ENCODE results near the gene TRIO. TPM values are rescaled to one million over a fixed set of nuclear protein-coding genes. Genes with fewer than 3 reads are reported as not detected.

TRIO gene
- total RNA-seq, 1 donor from 2014 or later, result 163 TPM

- TF ChIP-seq CTCF (IDR thresholded peaks at IDR 0.05; ENCODE audit: unreplicated experiment), result no peak
- peaks cover 24% of the 10 kb centered on the region for H3K27me3 Mint-ChIP-seq
- no peak overlapping the region for H3K4me3 Mint-ChIP-seq (ENCODE audit: low read depth)
- no peaks in the 10 kb centered on the region for H3K36me3 Mint-ChIP-seq (ENCODE audit: insufficient read depth)
- no peak for DNase-seq (ENCODE audit: low spot score, unreplicated experiment)
- no peaks in the 10 kb centered on the region for H3K9me3 Mint-ChIP-seq (ENCODE audit: low read depth)
- peaks cover 2% of the 10 kb centered on the region for H3K4me1 Mint-ChIP-seq (ENCODE audit: low read depth)
- H3K27ac Mint-ChIP-seq, result no peak overlapping the region
Measured at GRCh38 chr5:14110196-14110595, 32.9 kb upstream of the TRIO start.

- DNase-seq (ENCODE audit: low spot score, unreplicated experiment), result no peak
- TF ChIP-seq CTCF (IDR thresholded peaks at IDR 0.05; ENCODE audit: unreplicated experiment), result no peak
- H3K36me3 Mint-ChIP-seq (ENCODE audit: insufficient read depth), result no peaks in the 10 kb centered on the region
- no peak overlapping the region for H3K4me3 Mint-ChIP-seq (ENCODE audit: low read depth)
- H3K27ac Mint-ChIP-seq, result no peak overlapping the region
- peaks cover 2% of the 10 kb centered on the region for H3K4me1 Mint-ChIP-seq (ENCODE audit: low read depth)
- no peaks in the 10 kb centered on the region for H3K9me3 Mint-ChIP-seq (ENCODE audit: low read depth)
- peaks cover 25% of the 10 kb centered on the region for H3K27me3 Mint-ChIP-seq
Measured at GRCh38 chr5:14110680-14111079, 32.5 kb upstream of the TRIO start.

- no peak for DNase-seq (ENCODE audit: low spot score, unreplicated experiment)
- Mint-ChIP-seq H3K4me3 (ENCODE audit: low read depth) (no peak overlapping the region), H3K36me3 (ENCODE audit: insufficient read depth) (no peaks in the 10 kb centered on the region), H3K9me3 (ENCODE audit: low read depth) (no peaks in the 10 kb centered on the region), H3K4me1 (ENCODE audit: low read depth) (peaks cover 2% of the 10 kb centered on the region), H3K27me3 (peaks cover 20% of the 10 kb centered on the region), H3K27ac (no peak overlapping the region)
- no peak for TF ChIP-seq CTCF (IDR thresholded peaks at IDR 0.05; ENCODE audit: unreplicated experiment)
Measured at GRCh38 chr5:14112998-14113652, 30.0 kb upstream of the TRIO start.

GRCh38 chr5:14114615-14115251 lies 28.4 kb upstream of the TRIO start:
- Mint-ChIP-seq H3K4me3 (ENCODE audit: low read depth) (no peak overlapping the region), H3K4me1 (ENCODE audit: low read depth) (no peaks in the 10 kb centered on the region), H3K36me3 (ENCODE audit: insufficient read depth) (no peaks in the 10 kb centered on the region), H3K27me3 (peaks cover 17% of the 10 kb centered on the region), H3K27ac (no peak overlapping the region), H3K9me3 (ENCODE audit: low read depth) (no peaks in the 10 kb centered on the region)
- DNase-seq (ENCODE audit: low spot score, unreplicated experiment), result no peak
- TF ChIP-seq CTCF (IDR thresholded peaks at IDR 0.05; ENCODE audit: unreplicated experiment), result no peak

- Mint-ChIP-seq H3K27ac (no peak overlapping the region), H3K4me1 (ENCODE audit: low read depth) (no peaks in the 10 kb centered on the region), H3K4me3 (ENCODE audit: low read depth) (no peak overlapping the region), H3K36me3 (ENCODE audit: insufficient read depth) (no peaks in the 10 kb centered on the region), H3K9me3 (ENCODE audit: low read depth) (no peaks in the 10 kb centered on the region), H3K27me3 (peaks cover 16% of the 10 kb centered on the region)
- no peak for TF ChIP-seq CTCF (IDR thresholded peaks at IDR 0.05; ENCODE audit: unreplicated experiment)
- DNase-seq (ENCODE audit: low spot score, unreplicated experiment), result no peak
Measured at GRCh38 chr5:14115323-14115895, 27.7 kb upstream of the TRIO start.

Data from progenitor cell of endocrine pancreas (in vitro differentiated cells).